NOMO-1 treated with DMSO at 0.1 percent for 48 hours (cell line): ENCODE measurements around the gene SLC24A4.

ENCODE experiments used
- DNase-seq: peaks from one replicate; lab custom pipeline; 2025; ENCODE audit not compliant: unreplicated experiment; lab: John Stamatoyannopoulos, UW

The SLC24A4 gene

DNA sequence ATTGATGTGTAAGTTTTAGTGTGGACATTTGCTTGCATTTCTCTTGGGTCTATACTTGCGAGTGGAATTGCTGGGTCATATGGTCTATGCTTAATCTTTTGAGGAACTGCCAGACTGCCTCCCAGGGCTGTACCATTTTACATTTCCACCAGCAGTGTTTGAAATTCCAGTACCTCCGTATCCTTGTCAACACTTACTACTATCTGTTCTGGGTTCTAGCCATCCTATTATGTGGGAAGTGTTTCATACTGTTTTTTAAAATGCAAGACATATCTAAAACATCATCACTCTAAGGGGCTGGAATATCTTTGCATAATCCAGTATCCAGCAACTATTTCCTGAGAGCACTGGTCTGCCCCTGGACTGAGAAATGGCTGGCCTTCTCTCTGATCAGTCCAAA lies 110.4 kb downstream of the SLC24A4 start:
- DNase-seq = no peak

- no peak for DNase-seq
Measured at GRCh38 chr14:92435154-92435553, 112.2 kb downstream of the SLC24A4 start.

DNA sequence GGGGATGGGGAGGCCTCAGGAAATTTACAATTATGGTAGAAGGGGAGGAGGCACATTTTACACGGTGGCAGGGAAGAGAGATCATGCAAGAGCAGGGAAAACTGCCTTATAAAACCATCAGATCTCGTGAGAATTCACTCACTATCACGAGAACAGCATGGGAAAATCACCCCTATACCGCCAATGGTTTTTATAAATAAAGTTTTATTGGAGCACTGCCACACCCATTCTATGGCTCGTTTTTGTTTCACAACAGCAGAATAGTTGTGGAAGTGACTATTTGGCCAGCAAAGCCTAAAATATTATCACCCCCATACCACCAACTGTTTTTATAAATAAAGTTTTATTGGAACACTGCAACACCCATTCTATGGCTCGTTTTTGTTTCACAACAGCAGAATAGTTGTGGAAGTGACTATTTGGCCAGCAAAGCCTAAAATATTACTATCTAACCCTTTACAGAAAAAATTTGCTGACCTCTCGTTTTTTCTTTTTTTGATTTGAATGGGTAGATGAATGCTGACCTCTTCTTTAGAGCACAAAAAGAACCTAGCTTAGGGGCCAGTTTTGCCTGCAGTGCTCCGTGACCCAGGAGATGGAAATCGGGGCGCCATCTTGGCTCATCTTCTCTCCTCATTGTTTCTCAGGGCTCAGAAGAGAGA lies 113.3 kb downstream of the SLC24A4 start:
- DNase-seq = no peak

DNA sequence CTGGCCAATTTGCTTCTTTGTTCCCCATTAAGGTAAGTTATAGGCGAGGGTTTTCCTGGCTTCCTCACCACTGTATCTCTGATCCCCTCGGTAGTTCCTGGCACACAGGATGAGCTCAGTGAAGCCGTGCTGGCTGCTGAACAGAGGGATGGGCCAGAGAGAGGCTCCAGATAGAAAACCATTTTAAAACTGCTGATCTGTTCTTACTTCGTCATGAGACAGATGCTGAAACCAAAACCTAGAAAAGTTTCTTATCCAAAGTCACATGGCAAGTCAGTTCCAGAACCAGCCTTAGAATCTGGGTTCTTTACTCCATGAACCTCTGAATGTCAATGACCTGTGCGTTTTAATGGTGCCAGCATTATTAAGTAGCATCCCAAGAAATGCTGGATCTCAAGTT lies 114.3 kb downstream of the SLC24A4 start:
- DNase-seq = no peak

DNA sequence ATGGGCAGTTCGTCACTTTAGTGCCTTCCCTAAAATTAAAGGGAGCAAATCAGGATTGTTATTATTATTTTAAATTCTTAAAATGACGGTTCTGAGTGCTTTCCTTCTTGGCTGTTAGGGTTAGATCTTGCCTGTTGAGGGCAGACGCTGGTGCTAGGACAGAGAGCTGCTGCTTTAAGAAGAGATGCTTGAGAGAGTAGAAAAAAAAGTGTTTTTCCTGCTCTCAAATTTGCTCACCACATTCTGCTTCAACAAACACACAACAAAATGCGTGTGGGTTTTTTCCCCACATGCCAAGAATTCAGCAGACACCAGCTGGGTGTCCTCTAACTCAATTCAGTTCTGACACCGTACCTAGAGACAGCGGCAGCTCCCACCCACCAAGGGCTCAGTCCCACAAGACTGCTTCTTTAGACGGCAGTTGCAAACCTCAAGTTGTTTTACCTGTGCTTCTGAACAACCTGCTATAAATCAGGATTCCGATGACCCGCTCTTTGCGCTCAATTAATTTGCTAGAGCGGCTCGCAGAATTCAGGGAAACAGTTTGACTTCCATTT lies 114.8 kb downstream of the SLC24A4 start:
- DNase-seq = no peak

DNA sequence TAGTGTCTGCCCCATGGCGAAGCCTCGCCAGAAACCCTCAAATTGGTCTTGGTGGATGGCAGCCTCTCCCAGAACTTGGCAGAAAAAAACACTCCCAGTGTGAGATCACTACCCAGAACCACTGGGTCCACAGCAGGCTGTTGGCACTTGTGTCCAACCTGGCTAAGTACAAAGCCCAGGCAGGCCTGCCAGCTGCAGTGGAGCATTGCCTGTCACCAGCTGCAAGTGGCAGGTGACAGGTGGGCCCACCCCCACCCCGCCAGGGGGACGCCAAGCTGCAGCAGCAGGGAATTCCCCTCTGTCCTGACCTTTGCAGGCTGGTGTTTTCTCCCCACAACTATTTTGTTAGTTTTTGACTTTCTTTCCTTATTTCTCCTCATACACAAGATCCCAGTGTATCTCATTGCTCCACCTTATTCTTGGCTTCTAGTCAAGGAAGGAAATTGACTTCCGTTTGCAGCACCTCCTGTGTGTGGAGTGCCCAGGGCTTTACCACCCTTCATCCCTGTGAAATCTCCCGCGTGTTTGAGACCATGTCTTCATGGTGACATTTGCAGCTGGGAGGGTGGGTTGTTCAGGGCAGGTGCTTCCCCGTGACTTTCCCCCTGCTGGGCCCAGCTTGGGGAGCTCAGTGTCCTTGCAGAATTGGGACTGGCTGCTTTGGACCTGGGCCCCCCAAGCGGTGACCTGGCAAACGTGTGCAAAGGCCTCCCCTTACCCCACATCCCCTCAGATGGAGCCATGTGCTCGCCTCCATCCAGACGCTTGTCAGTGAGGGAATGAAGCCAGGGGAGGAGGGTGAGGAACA lies 116.8 kb downstream of the SLC24A4 start:
- no peak for DNase-seq

DNA sequence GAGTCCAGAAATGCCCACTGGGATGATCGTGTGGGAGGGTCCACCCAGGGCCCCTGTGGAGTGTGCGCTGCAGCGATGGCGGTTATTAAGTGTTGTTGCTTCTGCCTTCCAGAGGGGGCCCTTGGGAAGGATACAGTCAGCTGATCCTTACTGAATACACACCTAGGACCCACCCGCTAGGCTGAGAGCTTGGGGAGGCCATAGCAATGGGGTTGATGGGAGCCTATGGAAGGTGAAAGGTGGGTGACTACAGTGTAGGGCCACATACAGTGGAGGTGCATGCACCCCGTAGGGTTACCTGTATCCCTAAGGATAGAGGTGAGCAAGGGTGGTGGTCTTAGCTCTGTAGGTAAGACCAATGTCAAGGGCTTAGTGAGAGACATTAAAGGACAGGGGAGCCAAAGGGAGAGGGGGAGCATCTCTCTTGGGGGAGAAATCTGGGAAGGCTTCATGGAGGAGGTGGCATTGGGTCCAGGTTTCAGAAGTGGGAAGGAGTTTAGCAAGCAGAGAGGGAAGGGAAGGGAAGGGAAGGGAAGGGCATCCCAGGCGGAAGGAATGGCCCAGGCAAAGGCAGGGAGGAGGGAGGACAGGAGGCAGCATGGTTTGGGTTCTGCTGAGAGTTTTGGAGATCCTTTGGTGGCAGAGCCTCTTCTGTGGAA lies 117.5 kb downstream of the SLC24A4 start:
- no peak for DNase-seq

- DNase-seq = peak; percentile 33
Measured at GRCh38 chr14:92441751-92442504, 119.0 kb downstream of the SLC24A4 start.

DNA sequence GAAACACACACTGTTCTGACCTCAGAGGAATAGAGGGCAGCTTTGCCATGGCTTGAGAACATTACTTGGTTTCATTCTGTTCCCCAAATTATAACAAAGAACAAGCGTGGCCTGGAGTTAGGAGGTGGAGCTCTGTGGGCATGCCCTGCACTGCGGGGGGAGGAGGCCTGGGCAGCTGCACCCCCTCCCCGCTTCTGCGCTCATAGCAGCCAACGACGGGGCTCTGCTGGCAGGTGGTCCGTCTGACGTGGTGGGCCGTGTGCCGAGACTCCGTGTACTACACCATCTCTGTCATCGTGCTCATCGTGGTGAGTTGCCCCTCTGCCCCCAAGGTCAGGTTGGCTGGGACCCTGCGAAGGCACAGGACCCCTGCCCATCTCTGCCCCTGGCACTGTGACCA lies 120.2 kb downstream of the SLC24A4 start:
- no peak for DNase-seq

GRCh38 chr14:92443741-92444140 lies 120.8 kb downstream of the SLC24A4 start:
- no peak for DNase-seq

DNA sequence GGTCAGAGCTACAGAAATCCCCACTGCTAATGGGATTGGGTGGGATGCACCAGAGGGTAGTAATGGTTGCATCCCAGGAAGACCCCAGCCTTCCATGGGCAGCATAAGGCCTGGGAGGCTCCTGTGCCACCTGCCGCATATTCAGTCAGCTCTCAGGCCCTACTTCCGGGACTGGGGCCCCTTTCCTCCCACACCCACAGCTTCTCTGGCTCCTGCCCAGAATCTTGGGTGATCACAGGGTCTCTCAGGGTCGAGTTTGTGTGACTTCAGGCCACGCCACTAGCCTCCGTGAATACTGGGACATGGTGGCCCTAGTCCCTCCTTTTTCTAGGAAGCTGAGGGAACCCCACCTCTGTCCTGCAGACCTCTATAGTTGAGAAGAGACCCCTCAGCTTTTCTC lies 123.8 kb downstream of the SLC24A4 start:
- no peak for DNase-seq

GRCh38 chr14:92447416-92448197 lies 124.6 kb downstream of the SLC24A4 start:
- DNase-seq = no peak

- no peak for DNase-seq
Measured at GRCh38 chr14:92448786-92449185, 125.8 kb downstream of the SLC24A4 start.

DNA sequence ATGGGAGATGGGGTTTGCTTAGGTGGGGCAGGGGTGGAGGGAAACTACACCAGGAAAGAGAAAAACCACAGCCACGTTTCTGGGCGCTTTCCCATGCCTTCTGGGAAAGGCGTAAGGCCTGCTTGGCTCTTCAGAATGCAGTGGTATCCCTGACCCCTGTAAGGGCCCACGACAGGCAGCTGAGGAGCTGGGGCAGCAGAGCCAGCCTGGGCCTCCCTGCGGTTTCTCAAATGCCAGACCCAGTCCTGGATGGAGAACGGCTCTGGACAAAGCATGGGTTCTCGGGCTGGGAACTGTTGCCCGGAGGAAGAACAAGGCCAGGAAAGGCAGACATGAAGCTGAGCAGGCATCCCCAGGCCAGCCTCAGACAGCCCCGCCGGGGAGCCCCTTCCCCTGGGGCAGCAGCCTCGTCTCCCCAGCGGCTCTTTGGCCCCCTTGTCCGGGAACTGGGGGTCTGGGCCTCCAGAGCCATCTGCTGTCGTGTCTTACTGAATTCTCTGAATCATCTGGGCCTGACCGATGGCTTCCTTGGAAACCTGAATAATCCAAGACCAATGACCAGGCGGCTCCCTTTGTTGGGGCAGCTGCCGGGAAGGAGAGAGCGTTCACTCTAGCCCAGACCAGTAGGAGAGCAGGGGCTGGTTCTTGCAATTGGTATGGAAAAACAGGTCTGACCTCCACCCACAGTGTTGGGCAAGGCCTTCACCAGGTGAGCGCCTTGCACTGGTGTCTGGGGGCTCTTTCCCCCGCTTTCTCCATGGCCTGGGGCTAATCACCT lies 126.6 kb downstream of the SLC24A4 start:
- no peak for DNase-seq

DNA sequence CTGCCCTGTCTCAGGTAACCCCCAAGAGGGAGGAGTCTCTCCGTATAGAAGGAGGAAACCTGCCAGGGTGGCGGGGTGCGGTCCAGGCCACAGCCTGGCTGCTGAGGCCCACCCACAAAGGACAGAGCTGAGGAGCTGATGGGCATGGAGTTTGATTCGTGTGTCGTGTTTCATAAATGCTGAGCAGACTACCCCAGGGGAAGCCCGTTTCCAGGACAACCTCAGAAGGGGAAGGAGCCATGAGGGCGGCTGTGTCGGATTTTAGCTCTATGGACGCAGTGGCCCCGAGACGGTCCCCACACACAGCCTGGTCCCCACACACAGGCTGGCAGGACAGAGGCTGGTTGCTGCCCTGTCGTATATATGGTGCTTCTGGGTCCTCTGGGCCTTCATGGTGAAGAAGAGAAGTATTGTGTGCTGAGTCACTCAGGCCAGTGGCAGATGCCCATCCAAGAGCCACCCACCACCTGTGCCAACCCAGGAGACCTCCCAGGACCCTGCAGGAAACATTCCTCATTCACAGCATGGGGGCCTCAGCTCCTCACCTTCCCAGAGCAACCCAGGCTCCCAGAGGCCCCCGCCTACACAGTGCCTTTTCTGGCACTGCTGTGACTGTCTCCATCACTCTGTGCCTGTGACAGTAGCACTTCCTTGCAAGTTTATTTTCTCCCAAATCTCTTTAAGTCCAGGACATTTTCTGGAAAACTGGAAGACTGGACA lies 127.5 kb downstream of the SLC24A4 start:
- DNase-seq = no peak

DNA sequence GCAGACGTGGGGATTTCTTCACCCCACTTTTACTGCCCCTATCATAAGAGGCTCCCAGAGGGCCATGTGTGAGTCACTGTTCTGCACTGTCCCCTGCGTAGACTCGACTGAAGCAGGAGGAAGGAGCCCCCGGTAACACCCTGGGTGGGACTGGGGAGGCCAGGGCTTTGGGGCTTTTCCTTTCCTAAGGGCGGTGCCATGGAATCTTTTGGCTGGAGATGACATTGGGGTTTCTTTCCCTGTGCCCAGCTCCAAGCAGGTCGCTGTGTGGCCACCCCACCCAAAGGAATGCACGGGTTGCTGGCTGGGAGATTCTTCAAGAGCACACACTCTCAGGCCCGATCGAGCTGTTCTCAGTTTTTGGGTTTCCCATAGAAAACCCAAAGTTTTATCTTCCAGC lies 128.3 kb downstream of the SLC24A4 start:
- no peak for DNase-seq

GRCh38 chr14:92451755-92452154 lies 128.8 kb downstream of the SLC24A4 start:
- DNase-seq = no peak

GRCh38 chr14:92452471-92452870 lies 129.5 kb downstream of the SLC24A4 start:
- no peak for DNase-seq

GRCh38 chr14:92453691-92454090 lies 130.7 kb downstream of the SLC24A4 start:
- no peak for DNase-seq
